ENCODE data around the gene REL.
"Not testable (repeated sequence)": the region's sequence is repeated elsewhere in the genome, so short reads cannot be mapped to it uniquely, and the experiment has no call there.

Gene REL

GRCh38 chr2:60926741-60927552 is 45.6 kb downstream of the REL start:
- DNase-seq, result no peak

GRCh38 chr2:60932061-60932460 is 50.7 kb downstream of the REL start:
- not testable (repeated sequence) for DNase-seq

GRCh38 chr2:60932954-60933353 is 51.6 kb downstream of the REL start:
- DNase-seq, result no peak

- DNase-seq, result no peak
These were observed 52.9 kb downstream of the REL start for GRCh38 chr2:60934165-60934722.

GRCh38 chr2:60936757-60937156 is 55.4 kb downstream of the REL start:
- DNase-seq, result no peak

GRCh38 chr2:60938301-60938700 is 56.9 kb downstream of the REL start:
- DNase-seq, result no peak

- no peak for DNase-seq
These were observed 58.2 kb downstream of the REL start for GRCh38 chr2:60939622-60940021.

GRCh38 chr2:60945341-60945740 is 64.0 kb downstream of the REL start:
- DNase-seq, result peak; percentile 17

- DNase-seq, result no peak
These were observed 65.7 kb downstream of the REL start for GRCh38 chr2:60947056-60947455.

- no peak for DNase-seq
These were observed 66.8 kb downstream of the REL start for GRCh38 chr2:60948161-60948560.

GRCh38 chr2:60948926-60949579 is 67.7 kb downstream of the REL start:
- DNase-seq, result no peak

GRCh38 chr2:60954139-60954538 is 72.8 kb downstream of the REL start:
- no peak for DNase-seq

GRCh38 chr2:60957224-60957623 is 75.8 kb downstream of the REL start:
- no peak for DNase-seq

- DNase-seq, result no peak
These were observed 76.3 kb downstream of the REL start for GRCh38 chr2:60957643-60958042.

- no peak for DNase-seq
These were observed 77.0 kb downstream of the REL start for GRCh38 chr2:60958361-60958760.

GRCh38 chr2:60958800-60959199 is 77.4 kb downstream of the REL start:
- DNase-seq, result no peak

- DNase-seq, result peak; percentile 83
These were observed 78.1 kb downstream of the REL start for GRCh38 chr2:60959501-60959900.

GRCh38 chr2:60960706-60961105 is 79.3 kb downstream of the REL start:
- DNase-seq, result no peak

GRCh38 chr2:60961457-60961856 is 80.1 kb downstream of the REL start:
- DNase-seq, result no peak

- DNase-seq, result no peak
These were observed 81.2 kb downstream of the REL start for GRCh38 chr2:60962528-60962927.

GRCh38 chr2:60963190-60963589 is 81.8 kb downstream of the REL start:
- DNase-seq, result no peak

- no peak for DNase-seq
These were observed 83.5 kb downstream of the REL start for GRCh38 chr2:60964651-60965498.

GRCh38 chr2:60965499-60965785 is 84.1 kb downstream of the REL start:
- no peak for DNase-seq
